GM19328 (cell line): ENCODE measurements around the gene ST3GAL3.

Experiments used
- ATAC-seq: cut with Tn5 transposase; IDR thresholded peaks from one replicate; pipeline ENCODE4 v1.9.1; 2021; ENCODE audit warnings: mild to moderate bottlenecking, moderate library complexity; ENCODE audit not compliant: unreplicated experiment

The ST3GAL3 gene

GRCh38 chr1:43707190-43708001 lies at the start of gene ST3GAL3:
TSS of gene ST3GAL3 (plus strand) at chr1:43707536. CDS start at chr1:43736263, 28,727 bp downstream.
- ATAC-seq: peak; percentile 87

DNA sequence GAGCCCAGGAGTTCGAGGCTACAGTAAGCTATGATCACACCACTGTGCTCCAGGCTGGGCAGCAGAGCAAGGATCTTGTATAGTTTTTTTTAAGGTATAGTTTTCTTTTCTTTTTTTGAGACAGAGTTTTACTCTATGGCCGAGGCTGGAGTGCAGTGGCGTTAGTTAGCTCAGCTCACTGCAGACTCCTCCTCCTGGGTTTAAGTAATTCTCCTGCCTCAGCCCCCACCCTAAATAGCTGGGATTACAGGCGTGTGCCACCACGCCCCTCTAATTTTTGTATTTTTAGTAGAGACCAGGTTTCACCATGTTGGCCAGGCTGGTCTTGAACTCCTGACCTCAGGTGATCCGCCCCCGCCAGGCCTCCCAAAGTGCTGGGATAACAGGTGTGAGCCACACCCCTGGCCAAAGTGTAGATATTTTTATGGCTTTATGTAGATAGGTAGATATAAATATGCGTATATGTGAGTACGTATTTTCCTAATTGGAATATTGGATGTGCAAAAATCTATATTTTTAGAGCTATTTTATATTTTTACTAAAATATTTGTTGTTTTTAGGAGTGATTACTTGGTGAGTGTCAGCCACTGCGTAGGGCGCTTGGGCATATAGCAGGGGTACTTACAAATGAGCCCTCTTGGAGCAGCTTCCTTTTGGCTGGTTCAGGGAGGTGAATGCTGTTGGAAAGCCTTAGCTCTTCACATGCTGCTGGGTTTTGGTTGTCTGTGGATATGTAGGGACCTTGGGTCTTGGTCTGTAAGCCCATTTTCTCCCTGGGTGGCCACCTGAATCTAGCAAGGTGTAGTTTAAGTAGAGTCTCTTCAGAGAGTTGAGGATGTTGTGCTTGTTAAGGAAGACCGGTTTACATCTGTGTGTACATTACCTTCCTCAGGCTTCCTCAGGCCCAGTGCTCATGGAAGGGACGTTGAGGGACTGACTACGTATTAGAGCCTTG lies 47.8 kb upstream of the ST3GAL3 start:
- no peak for ATAC-seq

DNA sequence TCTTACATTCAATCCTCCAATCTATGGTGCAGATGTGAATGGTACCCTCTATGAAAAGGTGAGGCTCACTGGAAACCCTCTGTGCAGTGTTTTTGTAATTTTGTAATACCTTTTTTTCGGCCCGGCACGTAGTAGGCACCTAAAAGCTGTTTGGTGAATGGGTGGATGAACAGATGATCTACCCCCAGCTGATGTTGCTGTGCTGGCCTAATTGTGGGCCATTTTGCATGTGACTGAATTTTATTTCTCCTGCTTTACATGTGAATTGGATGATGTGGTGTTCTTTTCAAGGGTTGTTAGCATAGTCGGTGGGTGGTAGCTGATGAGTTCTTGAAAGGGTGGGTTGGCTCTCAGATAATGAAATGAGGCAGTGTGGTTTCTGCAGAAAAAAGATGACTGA lies 47.0 kb upstream of the ST3GAL3 start:
- no peak for ATAC-seq

GRCh38 chr1:43664369-43664768 lies 43.0 kb upstream of the ST3GAL3 start:
- ATAC-seq: no peak

DNA sequence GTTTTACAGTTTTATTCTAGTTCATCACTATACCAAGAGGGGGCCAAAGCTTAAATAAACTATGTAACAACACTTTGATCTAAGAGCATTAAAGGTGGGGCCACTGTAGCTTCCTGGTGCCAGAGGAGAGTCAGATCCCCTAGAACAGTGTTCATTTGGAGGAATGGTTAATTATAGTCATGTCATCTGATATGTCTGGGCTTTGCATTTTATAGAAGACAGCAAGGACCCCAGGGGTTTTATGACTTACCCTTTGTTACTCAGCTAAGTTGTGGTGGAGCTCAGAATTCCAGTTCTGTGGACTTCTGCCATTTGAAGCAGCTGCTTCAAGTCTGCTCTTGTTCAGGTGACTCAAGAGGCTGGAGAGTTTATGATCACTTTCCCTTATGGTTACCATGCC lies 40.7 kb upstream of the ST3GAL3 start:
- no peak for ATAC-seq

DNA sequence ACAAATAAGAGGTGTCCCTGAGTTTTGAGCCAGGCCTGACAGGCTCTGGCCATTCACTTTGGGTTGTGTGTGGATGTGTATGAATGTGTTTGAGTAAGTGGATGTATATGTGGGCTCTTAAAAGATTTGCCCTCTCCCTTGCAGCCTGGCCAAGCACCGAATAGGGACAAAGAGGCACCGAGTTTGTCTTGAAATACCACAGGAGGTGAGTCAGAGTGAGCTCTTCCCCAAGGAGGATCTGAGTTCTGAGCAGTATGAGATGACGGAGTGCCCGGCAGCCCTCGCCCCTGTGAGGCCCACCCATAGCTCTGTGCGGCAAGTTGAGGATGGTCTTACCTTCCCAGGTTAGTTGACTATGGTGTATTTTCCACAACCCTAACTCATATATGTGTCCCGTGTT lies 38.4 kb upstream of the ST3GAL3 start:
- no peak for ATAC-seq

GRCh38 chr1:43669878-43670277 lies 37.5 kb upstream of the ST3GAL3 start:
- no peak for ATAC-seq

- no peak for ATAC-seq
Measured at GRCh38 chr1:43671193-43671592, 36.1 kb upstream of the ST3GAL3 start.

GRCh38 chr1:43671626-43672330 lies 35.6 kb upstream of the ST3GAL3 start:
- no peak for ATAC-seq

- no peak for ATAC-seq
Measured at GRCh38 chr1:43673261-43673660, 34.1 kb upstream of the ST3GAL3 start.

GRCh38 chr1:43678940-43679339 lies 28.4 kb upstream of the ST3GAL3 start:
- no peak for ATAC-seq

DNA sequence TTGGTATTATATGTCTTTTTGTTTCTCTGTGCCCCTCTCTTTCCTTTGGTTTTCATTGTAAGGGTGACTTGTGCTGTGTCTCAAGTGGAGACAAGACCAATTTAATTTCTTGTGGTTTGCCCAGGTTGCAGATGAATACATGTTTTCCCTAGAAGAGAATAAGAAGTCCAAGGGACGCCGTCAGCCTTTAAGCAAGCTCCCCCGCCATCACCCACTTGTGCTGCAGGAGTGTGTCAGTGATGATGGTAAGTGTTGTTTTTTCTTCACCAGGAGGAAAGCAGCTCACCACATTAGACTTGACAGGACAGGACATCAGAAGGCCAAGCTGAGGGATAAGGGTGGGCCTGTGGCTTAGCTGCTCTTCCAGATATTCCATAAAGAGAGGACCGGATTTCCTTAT lies 23.8 kb upstream of the ST3GAL3 start:
- no peak for ATAC-seq

DNA sequence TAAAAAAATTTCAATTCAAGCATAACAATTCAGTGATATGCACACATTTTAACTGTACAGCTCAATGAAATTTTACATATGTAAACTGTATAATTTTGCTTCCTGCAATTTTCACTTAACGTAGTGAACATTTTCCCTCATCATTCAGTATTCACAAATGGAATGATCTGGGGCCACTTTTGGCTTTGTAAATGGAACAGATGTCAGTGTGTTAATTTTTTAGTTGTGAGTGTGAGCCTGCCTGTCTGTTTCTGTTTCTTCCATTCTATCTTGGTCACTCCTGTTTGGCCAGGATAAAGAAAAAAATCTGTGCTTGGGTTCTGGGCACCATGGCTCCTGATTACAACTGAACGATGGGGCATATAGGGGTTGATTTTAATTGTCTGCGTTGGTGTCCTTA lies 20.5 kb upstream of the ST3GAL3 start:
- no peak for ATAC-seq

GRCh38 chr1:43687301-43688108 lies 19.8 kb upstream of the ST3GAL3 start:
- no peak for ATAC-seq

GRCh38 chr1:43688109-43688387 lies 19.3 kb upstream of the ST3GAL3 start:
- ATAC-seq: no peak

- ATAC-seq: no peak
Measured at GRCh38 chr1:43688594-43689000, 18.7 kb upstream of the ST3GAL3 start.

GRCh38 chr1:43689289-43689688 lies 18.0 kb upstream of the ST3GAL3 start:
- ATAC-seq: no peak

DNA sequence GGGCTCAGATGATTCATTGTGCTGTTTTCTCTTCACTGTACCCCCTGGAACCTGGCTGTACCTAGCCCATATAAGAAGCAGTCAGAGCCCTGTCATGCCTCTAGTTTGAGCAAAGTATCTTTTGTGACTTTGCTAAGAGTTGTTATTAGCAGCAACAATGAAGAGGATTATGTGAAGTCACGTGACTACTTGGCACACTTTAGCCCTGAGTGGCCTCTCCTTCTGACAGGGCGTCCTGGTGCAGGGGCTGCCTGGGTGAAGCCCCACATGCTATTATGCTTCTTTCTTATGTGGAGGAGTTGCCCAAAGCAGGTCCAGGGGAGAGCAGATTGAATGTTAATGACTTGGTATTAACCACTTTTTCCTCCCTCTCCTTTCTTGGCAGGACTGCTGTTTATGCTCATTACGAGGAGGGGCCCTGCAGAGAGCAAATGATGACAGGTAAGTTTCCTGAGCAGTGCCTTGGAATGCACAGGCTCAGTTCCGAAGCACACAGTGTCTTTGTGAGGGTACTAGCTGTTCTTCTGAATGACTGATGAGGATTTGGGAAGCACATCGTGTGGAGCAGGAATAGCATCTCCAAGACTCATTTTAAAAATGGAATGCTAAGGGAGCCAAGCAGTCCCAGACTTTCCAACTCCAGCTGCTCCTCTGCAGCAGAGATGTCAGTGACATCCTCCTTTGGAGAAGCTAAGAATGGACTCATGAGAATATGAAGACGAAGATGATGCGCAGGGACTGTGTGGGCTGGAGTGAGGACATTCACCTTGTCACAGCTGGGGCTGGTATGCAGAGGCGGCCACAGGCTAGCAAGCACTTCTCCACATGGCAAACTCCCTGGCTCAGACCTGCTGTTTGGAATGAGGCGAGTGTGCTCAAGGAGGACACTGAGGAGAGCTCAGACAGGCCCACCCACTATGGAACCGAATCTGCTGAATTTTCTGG lies 15.2 kb upstream of the ST3GAL3 start:
- no peak for ATAC-seq

DNA sequence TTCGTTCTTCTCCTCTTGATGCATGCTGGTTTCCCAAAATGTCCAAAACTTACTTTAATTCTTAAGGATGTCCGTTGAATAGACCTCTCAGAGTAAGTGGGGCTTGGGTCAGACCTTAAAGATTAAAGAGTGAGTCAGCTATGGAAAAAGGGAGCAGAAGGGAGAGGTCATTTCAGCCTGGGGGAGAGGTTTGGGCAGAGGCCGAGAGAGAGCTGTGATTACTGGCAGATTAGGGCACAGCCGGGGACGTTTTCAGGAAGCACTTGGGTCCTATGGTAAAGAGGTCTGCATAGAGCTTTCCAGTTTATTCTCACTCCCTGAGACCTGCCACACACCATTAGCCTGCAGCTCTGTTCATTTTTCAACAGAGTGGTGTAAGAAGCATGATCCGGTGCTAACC lies 14.0 kb upstream of the ST3GAL3 start:
- no peak for ATAC-seq

GRCh38 chr1:43699281-43699680 lies 8.1 kb upstream of the ST3GAL3 start:
- no peak for ATAC-seq
